ENCODE measurements around the gene IL21R.
"Not testable (repeated sequence)": the region's sequence is repeated elsewhere in the genome, so short reads cannot be mapped to it uniquely, and the experiment has no call there.

DNA sequence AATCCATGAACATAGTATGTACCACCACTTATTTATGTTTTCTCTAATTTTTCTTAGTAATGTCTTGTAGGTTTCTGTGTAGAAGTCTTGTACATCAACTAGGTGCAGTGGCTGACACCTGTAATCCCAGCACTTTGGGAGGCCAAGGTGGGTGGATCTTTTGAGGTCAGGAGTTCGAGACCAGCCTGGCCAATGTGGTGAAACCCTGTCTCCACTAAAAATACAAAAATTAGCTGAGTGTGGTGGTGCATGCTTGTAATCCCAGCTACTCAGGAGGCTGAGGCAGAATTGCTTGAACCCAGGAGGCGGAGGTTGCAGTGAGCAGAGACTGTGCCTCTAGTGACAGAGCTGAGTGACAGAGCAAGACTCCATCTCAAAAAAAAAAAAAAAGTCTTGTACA, 8.0 kb downstream of the IL21R start:
- TF ChIP-seq, protein P1, sequence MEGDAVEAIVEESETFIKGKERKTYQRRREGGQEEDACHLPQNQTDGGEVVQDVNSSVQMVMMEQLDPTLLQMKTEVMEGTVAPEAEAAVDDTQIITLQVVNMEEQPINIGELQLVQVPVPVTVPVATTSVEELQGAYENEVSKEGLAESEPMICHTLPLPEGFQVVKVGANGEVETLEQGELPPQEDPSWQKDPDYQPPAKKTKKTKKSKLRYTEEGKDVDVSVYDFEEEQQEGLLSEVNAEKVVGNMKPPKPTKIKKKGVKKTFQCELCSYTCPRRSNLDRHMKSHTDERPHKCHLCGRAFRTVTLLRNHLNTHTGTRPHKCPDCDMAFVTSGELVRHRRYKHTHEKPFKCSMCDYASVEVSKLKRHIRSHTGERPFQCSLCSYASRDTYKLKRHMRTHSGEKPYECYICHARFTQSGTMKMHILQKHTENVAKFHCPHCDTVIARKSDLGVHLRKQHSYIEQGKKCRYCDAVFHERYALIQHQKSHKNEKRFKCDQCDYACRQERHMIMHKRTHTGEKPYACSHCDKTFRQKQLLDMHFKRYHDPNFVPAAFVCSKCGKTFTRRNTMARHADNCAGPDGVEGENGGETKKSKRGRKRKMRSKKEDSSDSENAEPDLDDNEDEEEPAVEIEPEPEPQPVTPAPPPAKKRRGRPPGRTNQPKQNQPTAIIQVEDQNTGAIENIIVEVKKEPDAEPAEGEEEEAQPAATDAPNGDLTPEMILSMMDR (IDR thresholded peaks at IDR 0.05), result not testable (repeated sequence)
- TF ChIP-seq POLR2A (IDR thresholded peaks at IDR 0.05), result not testable (repeated sequence)

Data from lower leg skin (tissue), 3 donors.